Measurements from ENCODE around the gene RPL39L. TPM values are rescaled to one million over a fixed set of nuclear protein-coding genes. Genes with fewer than 3 reads are reported as not detected.

Gene RPL39L
- total RNA-seq (ENCODE audit: unreplicated experiment), result 8.9 TPM
- long read RNA-seq, transcript RPL39L-201 (3 exons, 756 nt), result major isoform, 8 of 9 reads
- long read RNA-seq, partial matches to known transcripts, result 1 of 9 reads
- long read RNA-seq, other reads (novel, unspliced or antisense), result 0 of 9 reads

DNA sequence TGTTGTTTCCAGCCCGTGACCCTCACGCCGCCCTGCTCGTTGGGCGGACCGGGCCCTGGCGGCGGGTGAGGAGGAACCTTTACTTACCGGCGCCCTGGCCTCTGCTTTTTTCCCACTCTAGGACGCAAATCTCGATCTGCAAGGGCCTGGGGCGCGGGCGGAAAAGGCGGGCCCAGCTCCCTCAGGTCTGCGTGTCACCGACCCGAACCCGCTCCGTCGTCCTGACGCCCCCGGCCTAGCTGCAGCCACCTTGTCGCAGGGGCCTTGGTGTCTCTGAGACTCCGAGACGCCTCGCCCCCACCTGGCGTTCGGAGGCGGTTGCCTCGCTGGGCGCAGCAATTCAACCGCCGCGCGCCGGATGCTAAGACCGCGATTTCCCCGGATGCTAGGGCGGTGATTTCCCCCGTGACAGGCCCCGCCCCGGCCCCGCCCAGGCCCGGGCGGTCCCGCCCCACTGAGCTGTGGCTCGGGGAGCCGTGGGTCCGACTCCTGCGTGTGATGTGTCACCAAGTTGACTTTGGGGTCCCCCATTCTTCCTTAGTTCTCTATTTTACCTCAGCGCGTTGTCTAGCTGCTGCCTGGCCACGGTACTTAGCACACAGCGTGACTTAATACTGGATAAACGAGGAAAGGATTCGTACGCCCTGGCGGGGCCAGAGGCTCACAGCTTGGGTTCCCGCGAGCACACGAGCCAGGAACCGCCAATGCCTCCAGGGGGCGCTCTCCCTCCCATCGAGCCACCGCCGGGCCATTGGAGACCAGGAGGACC, at the start of gene RPL39L:
Gene RPL39L, minus strand, starts transcription at position 371 of the 769 bp plus-strand sequence. CDS start 18,196 bp downstream, outside the sequence.
- peak; percentile 87 for TF ChIP-seq CTCF (IDR thresholded peaks at IDR 0.05; ENCODE audit: unreplicated experiment)
- Mint-ChIP-seq H3K36me3 (ENCODE audit: low read depth, unreplicated experiment) (peaks cover 25% of the 10 kb centered on the region), H3K27me3 (ENCODE audit: unreplicated experiment) (peaks cover 1% of the 10 kb centered on the region)

GRCh38 chr3:187188931-187189330, 49.6 kb upstream of the RPL39L start:
- H3K27me3 Mint-ChIP-seq (ENCODE audit: unreplicated experiment), result no peaks in the 10 kb centered on the region
- H3K4me3 Mint-ChIP-seq (ENCODE audit: unreplicated experiment), result no peak overlapping the region
- no peaks in the 10 kb centered on the region for H3K9me3 Mint-ChIP-seq (ENCODE audit: unreplicated experiment)
- no peak for DNase-seq (ENCODE audit: low spot score)
- TF ChIP-seq CTCF (IDR thresholded peaks at IDR 0.05; ENCODE audit: unreplicated experiment), result no peak
- no peak overlapping the region for H3K27ac Mint-ChIP-seq (ENCODE audit: unreplicated experiment)
- no peaks in the 10 kb centered on the region for H3K36me3 Mint-ChIP-seq (ENCODE audit: low read depth, unreplicated experiment)
- no peaks in the 10 kb centered on the region for H3K4me1 Mint-ChIP-seq (ENCODE audit: unreplicated experiment)

More for the DNA sequence above, at the start of gene RPL39L:
- peak within 1 kb of the TSS; percentile 80 for H3K27ac Mint-ChIP-seq (ENCODE audit: unreplicated experiment)
- peaks cover 3% of the 10 kb centered on the region for H3K9me3 Mint-ChIP-seq (ENCODE audit: unreplicated experiment)
- H3K4me1 Mint-ChIP-seq (ENCODE audit: unreplicated experiment), result no peaks in the 10 kb centered on the region
- H3K4me3 Mint-ChIP-seq (ENCODE audit: unreplicated experiment), result peak within 1 kb of the TSS; percentile 87
- DNase-seq (ENCODE audit: low spot score), result peak; percentile 85

- no peak overlapping the region for H3K27ac Mint-ChIP-seq (ENCODE audit: unreplicated experiment)
- no peaks in the 10 kb centered on the region for H3K36me3 Mint-ChIP-seq (ENCODE audit: low read depth, unreplicated experiment)
- H3K27me3 Mint-ChIP-seq (ENCODE audit: unreplicated experiment), result no peaks in the 10 kb centered on the region
- no peak overlapping the region for H3K4me3 Mint-ChIP-seq (ENCODE audit: unreplicated experiment)
- DNase-seq (ENCODE audit: low spot score), result no peak
- no peaks in the 10 kb centered on the region for H3K9me3 Mint-ChIP-seq (ENCODE audit: unreplicated experiment)
- no peak for TF ChIP-seq CTCF (IDR thresholded peaks at IDR 0.05; ENCODE audit: unreplicated experiment)
- peaks cover 2% of the 10 kb centered on the region for H3K4me1 Mint-ChIP-seq (ENCODE audit: unreplicated experiment)
These were observed 47.6 kb upstream of the RPL39L start for GRCh38 chr3:187186801-187187421.

GRCh38 chr3:187186375-187186774, 47.1 kb upstream of the RPL39L start:
- no peak overlapping the region for H3K27ac Mint-ChIP-seq (ENCODE audit: unreplicated experiment)
- no peak overlapping the region for H3K4me3 Mint-ChIP-seq (ENCODE audit: unreplicated experiment)
- TF ChIP-seq CTCF (IDR thresholded peaks at IDR 0.05; ENCODE audit: unreplicated experiment), result no peak
- no peaks in the 10 kb centered on the region for H3K27me3 Mint-ChIP-seq (ENCODE audit: unreplicated experiment)
- no peak for DNase-seq (ENCODE audit: low spot score)
- H3K9me3 Mint-ChIP-seq (ENCODE audit: unreplicated experiment), result no peaks in the 10 kb centered on the region
- no peaks in the 10 kb centered on the region for H3K36me3 Mint-ChIP-seq (ENCODE audit: low read depth, unreplicated experiment)
- H3K4me1 Mint-ChIP-seq (ENCODE audit: unreplicated experiment), result peaks cover 2% of the 10 kb centered on the region

GRCh38 chr3:187185759-187186158, 46.5 kb upstream of the RPL39L start:
- H3K4me1 Mint-ChIP-seq (ENCODE audit: unreplicated experiment), result peaks cover 2% of the 10 kb centered on the region
- no peak overlapping the region for H3K4me3 Mint-ChIP-seq (ENCODE audit: unreplicated experiment)
- H3K27me3 Mint-ChIP-seq (ENCODE audit: unreplicated experiment), result peaks cover 3% of the 10 kb centered on the region
- H3K9me3 Mint-ChIP-seq (ENCODE audit: unreplicated experiment), result no peaks in the 10 kb centered on the region
- no peak for TF ChIP-seq CTCF (IDR thresholded peaks at IDR 0.05; ENCODE audit: unreplicated experiment)
- DNase-seq (ENCODE audit: low spot score), result no peak
- H3K27ac Mint-ChIP-seq (ENCODE audit: unreplicated experiment), result peak overlapping the region; percentile 68
- H3K36me3 Mint-ChIP-seq (ENCODE audit: low read depth, unreplicated experiment), result no peaks in the 10 kb centered on the region
